ENCODE measurements around the gene TRAM2. TPM values are rescaled to one million over a fixed set of nuclear protein-coding genes. Genes with fewer than 3 reads are reported as not detected.

Gene TRAM2
- total and polyA plus RNA-seq, 2 donors (not counting 3 experiments of a cell fraction or from before 2014, with no cell fraction given) = 85.7 to 98.6 TPM

DNA sequence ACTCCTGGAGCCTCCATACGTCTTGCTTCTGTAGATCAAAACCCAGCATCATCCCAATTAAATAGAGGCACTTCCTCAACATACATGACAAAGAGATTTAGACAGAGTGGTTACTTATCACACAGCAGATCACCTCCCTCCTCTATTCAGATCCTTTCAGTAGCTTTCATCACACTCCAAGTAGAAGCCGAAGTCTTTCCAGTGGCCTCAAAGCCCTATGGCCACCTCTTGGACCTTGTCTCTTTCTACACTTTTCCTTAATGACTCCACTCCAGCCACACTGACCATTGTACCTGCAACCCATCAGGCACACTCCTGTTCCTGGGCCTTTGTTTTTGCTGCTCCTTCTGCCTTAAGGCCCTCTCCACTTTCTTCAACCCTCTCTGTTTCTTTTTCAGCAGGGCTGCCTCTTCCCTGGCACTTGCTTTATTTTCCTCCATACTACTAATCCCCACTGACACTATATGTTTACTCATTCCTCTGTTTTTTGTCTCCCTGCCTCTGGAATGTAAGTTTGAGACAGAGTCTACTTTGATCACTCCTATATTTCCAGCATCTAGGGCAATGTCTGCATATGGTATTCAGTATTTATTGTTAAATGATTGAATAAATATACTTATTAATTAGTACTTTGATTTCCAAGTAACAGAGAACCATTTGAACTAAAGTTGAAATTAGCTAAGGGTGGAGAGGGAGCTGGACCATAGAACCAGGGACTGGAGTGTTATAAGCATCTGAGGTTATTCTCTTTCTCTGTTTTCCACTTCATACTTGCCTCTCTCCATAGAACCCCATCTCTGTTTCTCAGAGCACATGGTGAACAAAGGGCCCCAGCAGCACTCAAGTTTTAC, 43.4 kb upstream of the TRAM2 start:
- H3K9me1 ChIP-seq (replicated peaks; ENCODE audit: control insufficient read depth, extremely low read depth, insufficient read depth, low read length) = no peaks in the 10 kb centered on the region
- ChIA-PET CTCF (interaction anchor here (1.0 kb wide), 1 partner anchor 34 kb away, joined by 4 read pairs; no protein-coding TSS in a partner anchor), POLR2A (no interaction called here)
- no peaks in the 10 kb centered on the region for H3K79me2 ChIP-seq (ENCODE audit: control insufficient read depth, insufficient read depth, low read length)
- no peak for DNase-seq (ENCODE audit: low read depth, low spot score)
- H3K9ac ChIP-seq (replicated peaks; ENCODE audit: extremely low read depth, insufficient read depth, low read length) = no peak overlapping the region
- H3K27ac ChIP-seq (ENCODE audit: insufficient read depth, low read depth, low read length) = no peak overlapping the region
- TF ChIP-seq POLR2A (IDR thresholded peaks at IDR 0.05; ENCODE audit: low read depth, low read length) (no peak), GATA2 (IDR thresholded peaks at IDR 0.05; ENCODE audit: insufficient read depth, insufficient read length, low read depth, low read length) (no peak), EZH2 (IDR thresholded peaks at IDR 0.05; ENCODE audit: borderline replicate concordance, low read depth, low read length, severe bottlenecking) (no peak), POLR2AphosphoS5 (IDR thresholded peaks at IDR 0.05; ENCODE audit: insufficient read depth, low read depth, low read length) (no peak), JUN (IDR thresholded peaks at IDR 0.05; ENCODE audit: borderline replicate concordance, insufficient read depth, insufficient read length, low read depth) (no peak), MYC (IDR thresholded peaks at IDR 0.05; ENCODE audit: low read depth, low read length) (no peak), FOS (IDR thresholded peaks at IDR 0.05; ENCODE audit: borderline replicate concordance, insufficient read depth, low read length) (no peak)
- TF ChIP-seq, protein P1, sequence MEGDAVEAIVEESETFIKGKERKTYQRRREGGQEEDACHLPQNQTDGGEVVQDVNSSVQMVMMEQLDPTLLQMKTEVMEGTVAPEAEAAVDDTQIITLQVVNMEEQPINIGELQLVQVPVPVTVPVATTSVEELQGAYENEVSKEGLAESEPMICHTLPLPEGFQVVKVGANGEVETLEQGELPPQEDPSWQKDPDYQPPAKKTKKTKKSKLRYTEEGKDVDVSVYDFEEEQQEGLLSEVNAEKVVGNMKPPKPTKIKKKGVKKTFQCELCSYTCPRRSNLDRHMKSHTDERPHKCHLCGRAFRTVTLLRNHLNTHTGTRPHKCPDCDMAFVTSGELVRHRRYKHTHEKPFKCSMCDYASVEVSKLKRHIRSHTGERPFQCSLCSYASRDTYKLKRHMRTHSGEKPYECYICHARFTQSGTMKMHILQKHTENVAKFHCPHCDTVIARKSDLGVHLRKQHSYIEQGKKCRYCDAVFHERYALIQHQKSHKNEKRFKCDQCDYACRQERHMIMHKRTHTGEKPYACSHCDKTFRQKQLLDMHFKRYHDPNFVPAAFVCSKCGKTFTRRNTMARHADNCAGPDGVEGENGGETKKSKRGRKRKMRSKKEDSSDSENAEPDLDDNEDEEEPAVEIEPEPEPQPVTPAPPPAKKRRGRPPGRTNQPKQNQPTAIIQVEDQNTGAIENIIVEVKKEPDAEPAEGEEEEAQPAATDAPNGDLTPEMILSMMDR (IDR thresholded peaks at IDR 0.05; ENCODE audit: extremely low read depth in 1 of 2, insufficient read depth in 1 of 2, low read depth in 1 of 2, low read length in 2 of 2) = no peak
- TF ChIP-seq, protein P2, sequence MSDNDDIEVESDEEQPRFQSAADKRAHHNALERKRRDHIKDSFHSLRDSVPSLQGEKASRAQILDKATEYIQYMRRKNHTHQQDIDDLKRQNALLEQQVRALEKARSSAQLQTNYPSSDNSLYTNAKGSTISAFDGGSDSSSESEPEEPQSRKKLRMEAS (IDR thresholded peaks at IDR 0.05; ENCODE audit: insufficient read depth, insufficient read length) = no peak
- no peak overlapping the region for H3K4me3 ChIP-seq (replicated peaks in 1 of 3; ENCODE audit: insufficient read depth in 1 of 3, low read depth in 1 of 3, low read length in 3 of 3)
- no peaks in the 10 kb centered on the region for H3K9me3 ChIP-seq (replicated peaks; ENCODE audit: control insufficient read depth, insufficient read depth, low read length)
- dilution Hi-C loops (cut with MboI; ENCODE audit: extremely low pct_ligation_motif_present, low sequenced_read_pairs) = no loop called here
- H3K27me3 ChIP-seq (ENCODE audit: control insufficient read depth in 2 of 2, insufficient read depth in 2 of 2, low read length in 2 of 2) = no peaks in the 10 kb centered on the region
- no peaks in the 10 kb centered on the region for H3K36me3 ChIP-seq (ENCODE audit: control insufficient read depth in 2 of 2, extremely low read depth in 1 of 2, insufficient read depth in 2 of 2, low read length in 2 of 2)
- H2AFZ ChIP-seq (ENCODE audit: low read depth, low read length) = no peak overlapping the region
- intact Hi-C loops (cut with micrococcal nuclease) = no loop called here
- no peak for FAIRE-seq
- H3K4me2 ChIP-seq (ENCODE audit: insufficient read depth, low read length) = no peak overlapping the region
- BruUV-seq (replicated peaks) = no TSS peak
- no peaks in the 10 kb centered on the region for H3K4me1 ChIP-seq (ENCODE audit: control insufficient read depth, extremely low read depth, insufficient read depth, low read length)
- no peaks in the 10 kb centered on the region for H4K20me1 ChIP-seq (replicated peaks; ENCODE audit: control insufficient read depth, extremely low read depth, insufficient read depth, low read length)

All from endothelial cell of umbilical vein (primary cell).